GM12878 (cell line): ENCODE measurements around the gene STKLD1. TPM values are rescaled to one million over a fixed set of nuclear protein-coding genes. Genes with fewer than 3 reads are reported as not detected.

Experiments
- ATAC-seq: fragments of 200-7000 bp; cut with Tn5 transposase; 3 replicates; pipeline ENCODE4 v1.9.1; 2020; ENCODE audit warnings: mild to moderate bottlenecking, moderate library complexity
- BruUV-seq: library from RNA; stranded (reverse); fragments of 400-500 nt; replicated peaks from 2 replicates; lab custom pipeline; 2021; lab: Mats Ljungman, UMichigan
- CTCF ChIA-PET: fragments of 300-600 bp; sonication (Branson Sonifier 250); formaldehyde crosslinking; extraction: SDS; loops from one replicate; lab custom pipeline; 2021; ENCODE audit warnings: inconsistent platforms; lab: Yijun Ruan, JAX
- POLR2A ChIA-PET: fragments of 350-600 bp; formaldehyde crosslinking; extraction: SDS; loops from one replicate; lab custom pipeline; 2021; ENCODE audit warnings: inconsistent platforms; lab: Charles Lee
- RAD21 ChIA-PET: fragments of 300-600 bp; sonication (Branson Sonifier 250); formaldehyde crosslinking; loops from one replicate; lab custom pipeline; 2023; ENCODE audit warnings: antibody characterized with exemption; ENCODE audit not compliant: unreplicated experiment; lab: Charles Lee
- SMC1A ChIA-PET: fragments of 300-600 bp; sonication (Branson Sonifier 250); formaldehyde crosslinking; loops from one replicate; lab custom pipeline; 2023; ENCODE audit not compliant: unreplicated experiment, uncharacterized antibody; lab: Charles Lee
- DNase-seq: peaks from one replicate; pipeline ENCODE4 v3.0.0-alpha.2; 2011; ENCODE audit warnings: low read depth, low spot score
- FAIRE-seq: peaks from 3 replicates; lab custom pipeline; 2011; peaks lifted over from hg19 to GRCh38; lab: Jason Lieb, UNC
- H2AFZ ChIP-seq: 2 replicates; pipeline ENCODE4 v1.6.0; 2011; ENCODE audit warnings: low read depth, low read length, control low read depth; ENCODE audit not compliant: control insufficient read depth
- H3K27ac ChIP-seq: 2 replicates; pipeline ENCODE4 v1.5.1; 2011; ENCODE audit warnings: control low read depth; ENCODE audit not compliant: control insufficient read depth, insufficient read depth
- H3K27me3 ChIP-seq, 2 experiments: replicated peaks in 1 of 2; 2 replicates each; pipeline versions ENCODE4 v1.6.0 to v1.6.1; 2011; ENCODE audit warnings: low read length in 1 of 2; ENCODE audit not compliant: control insufficient read depth in 2 of 2, insufficient read depth in 2 of 2
- H3K36me3 ChIP-seq, 2 experiments: 2 replicates each; pipeline ENCODE4 v1.5.1; 2011; ENCODE audit warnings: low read length in 1 of 2; ENCODE audit not compliant: control insufficient read depth in 2 of 2, insufficient read depth in 2 of 2
- H3K4me1 ChIP-seq: 2 replicates; pipeline ENCODE4 v1.6.1; 2011; ENCODE audit warnings: mild to moderate bottlenecking, low read length, moderate library complexity, mixed read lengths; ENCODE audit not compliant: control insufficient read depth, insufficient read depth
- H3K4me2 ChIP-seq: 2 replicates; pipeline ENCODE4 v1.6.0; 2011; ENCODE audit warnings: control low read depth; ENCODE audit not compliant: control insufficient read depth, insufficient read depth
- H3K4me3 ChIP-seq: fragments of 200-600 bp; sonication (generic); 2 replicates; pipeline ENCODE4 v1.5.1; 2016
- H3K79me2 ChIP-seq: 2 replicates; pipeline ENCODE4 v1.6.0; 2011; ENCODE audit warnings: low read length; ENCODE audit not compliant: control insufficient read depth, insufficient read depth
- H3K9ac ChIP-seq: 2 replicates; pipeline ENCODE4 v1.8.0; 2011; ENCODE audit warnings: low read length, control low read depth, mixed read lengths; ENCODE audit not compliant: control insufficient read depth, insufficient read depth
- H3K9me3 ChIP-seq: replicated peaks from 3 replicates; pipeline ENCODE4 v1.5.1; 2011; ENCODE audit warnings: mild to moderate bottlenecking, low read length; ENCODE audit not compliant: control insufficient read depth, insufficient read depth
- H4K20me1 ChIP-seq: 2 replicates; pipeline ENCODE4 v1.6.0; 2011; ENCODE audit not compliant: control insufficient read depth, insufficient read depth
- ASH2L ChIP-seq: fragments of 300-600, 200-600 bp; sonication (generic); IDR thresholded peaks from 2 replicates; pipeline ENCODE4 v1.6.1; 2017; ENCODE audit warnings: low read depth, mild to moderate bottlenecking, borderline replicate concordance
- CREM ChIP-seq: IDR thresholded peaks from 2 replicates; pipeline ENCODE4 v1.6.1; 2014; ENCODE audit warnings: antibody characterized with exemption, low read depth
- FOS ChIP-seq: IDR thresholded peaks from 3 replicates; pipeline ENCODE4 v1.6.1; 2011; ENCODE audit warnings: borderline replicate concordance; ENCODE audit not compliant: insufficient read length; ENCODE audit errors: extremely low read depth
- FOXK2 ChIP-seq: fragments of 450-650 bp; IDR thresholded peaks from 2 replicates; pipeline ENCODE4 v1.6.1; 2017; ENCODE audit warnings: mild to moderate bottlenecking, moderate library complexity
- JUND ChIP-seq: IDR thresholded peaks from 2 replicates; pipeline ENCODE4 v1.6.1; 2012; ENCODE audit warnings: low read depth, mild to moderate bottlenecking, low read length, improper control_type of control experiment, moderate library complexity
- POLR2AphosphoS5 ChIP-seq: IDR thresholded peaks from 2 replicates; pipeline ENCODE4 v1.6.1; 2011; ENCODE audit warnings: mild to moderate bottlenecking, low read length, inconsistent platforms
- STAT3 ChIP-seq: IDR thresholded peaks from 2 replicates; pipeline ENCODE4 v1.6.1; 2011; ENCODE audit warnings: low read depth, low read length, improper control_type of control experiment
- SUZ12 ChIP-seq: fragments of 200-600 bp; sonication (generic); IDR thresholded peaks from one replicate; pipeline ENCODE4 v1.6.1; 2018; ENCODE audit warnings: antibody characterized with exemption, mild to moderate bottlenecking; ENCODE audit not compliant: unreplicated experiment
- WGBS: methylation state at CpG from one replicate; pipeline ENCODE4 v1.1.6; 2016; ENCODE audit warnings: low lambda C conversion rate; ENCODE audit not compliant: insufficient replicate concordance, insufficient coverage; ENCODE audit errors: missing lambda C conversion rate; 5-methylcytosine and 5-hydroxymethylcytosine counted together
- in situ Hi-C: fragments of 300-500 bp; cut with MboI; formaldehyde crosslinking; loops from 9 replicates; pipeline ENCODE4 v1.14.3; 2018; ENCODE audit warnings: mixed read lengths
- intact Hi-C: fragments of 100-400 bp; cut with micrococcal nuclease; formaldehyde crosslinking; loops from one replicate; pipeline ENCODE4 v1.14.2; 2022; ENCODE audit not compliant: unreplicated experiment
- polyA plus RNA-seq, 11 experiments: library from polyadenylated mRNA; depleted of rRNA in 4 of 11; unstranded in 6 of 11; stranded (reverse) in 5 of 11; fragments of >200 nt; fragmentation: Nextera tagmentation in 4 of 11; fragmentation: Illumina TruSeq in 1 of 11; extraction: Ambion mirVana in 4 of 11; extraction: Trizol in 1 of 11; gene quantifications; 1 replicate in 1 of 11; 2 replicates in 10 of 11; pipeline versions ENCODE4 v1.2.1 to v1.2.3, GENCODE V29; 2011 to 2016; ENCODE audit warnings: inconsistent platforms in 2 of 11, missing spikeins in 2 of 11, low read depth in 1 of 11
- total RNA-seq, 4 experiments: library from RNA; depleted of rRNA in 3 of 4; stranded (reverse); fragments of >200 nt in 3 of 4; fragmentation: Illumina TruSeq in 1 of 4; extraction: Trizol in 1 of 4; gene quantifications; 2 replicates each; pipeline versions ENCODE4 v1.2.1 to v1.2.3, GENCODE V29; 2013 to 2021

STKLD1 gene
- total and polyA plus RNA-seq, 10 of the 15 experiments (the other 5 are each of a cell fraction or from before 2014, with no cell fraction given): 0.07 to 0.40 (median 0.29) TPM; not detected in 4

DNA sequence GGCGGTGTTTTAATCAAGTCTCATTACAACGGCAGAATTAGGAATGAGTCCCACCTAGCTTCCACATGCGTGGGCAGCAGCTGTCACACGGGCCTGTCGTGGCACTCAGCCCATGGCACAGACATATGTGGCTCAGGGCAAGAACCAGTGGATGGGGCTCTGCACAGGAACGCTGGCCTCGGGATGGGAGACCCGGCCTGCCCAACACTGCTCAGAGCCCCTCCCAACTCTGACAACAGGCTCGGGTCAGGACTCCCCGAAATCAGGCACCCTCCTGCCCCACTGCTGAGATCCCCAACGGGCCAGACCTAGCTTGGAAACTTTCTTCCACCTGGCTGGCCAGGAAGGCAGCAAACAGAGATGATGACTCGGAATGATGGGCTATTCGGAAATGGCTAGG is 35.2 kb upstream of the STKLD1 start:
- no peak overlapping the region for H3K27ac ChIP-seq
- H3K4me1 ChIP-seq: peaks cover 15% of the 10 kb centered on the region
- H3K4me2 ChIP-seq: no peak overlapping the region
- in situ Hi-C loops: no loop called here
- no peak for TF ChIP-seq JUND
- TF ChIP-seq STAT3: no peak
- no peak for TF ChIP-seq FOXK2
- TF ChIP-seq POLR2AphosphoS5: no peak
- TF ChIP-seq CREM: no peak
- TF ChIP-seq SUZ12: no peak
- no peak for TF ChIP-seq FOS
- TF ChIP-seq ASH2L: no peak
- TF ChIP-seq, all 136 proteins: peak for 0
- intact Hi-C loops: no loop called here
- FAIRE-seq: no peak
- ATAC-seq: no peak
- Histone ChIP-seq H3K9me3 (no peaks in the 10 kb centered on the region), H3K79me2 (peaks cover 8% of the 10 kb centered on the region), H3K36me3 (peaks cover 10 to 23% of the 10 kb centered on the region in 2 experiments), H3K27me3 (no peaks in the 10 kb centered on the region), H3K9ac (no peak overlapping the region), H3K4me3 (no peak overlapping the region), H2AFZ (no peak overlapping the region), H4K20me1 (no peaks in the 10 kb centered on the region)
- BruUV-seq: no TSS peak
- ChIA-PET SMC1A (no interaction called here), CTCF (interaction anchor here (0.6 kb wide), 2 partner anchors 58 to 136 kb away, joined by 3 to 4 read pairs; no protein-coding TSS in a partner anchor), POLR2A (no interaction called here), RAD21 (no interaction called here)
- WGBS: 88% methylated on average over 13 of the region's 13 CpGs
- no peak for DNase-seq
